A673 (cell line): Measurements from ENCODE around the gene EEF2K. TPM values are rescaled to one million over a fixed set of nuclear protein-coding genes. Genes with fewer than 3 reads are reported as not detected.

Experiments used
- BruUV-seq: library from RNA; stranded (reverse); fragments of 400-500 nt; replicated peaks from 2 replicates; lab custom pipeline; 2021; lab: Mats Ljungman, UMichigan
- CTCF ChIA-PET: fragments of 300-600 bp; sonication (Branson Sonifier 250); formaldehyde crosslinking; loops from one replicate; lab custom pipeline; 2022; ENCODE audit warnings: antibody characterized with exemption; lab: Charles Lee
- POLR2A ChIA-PET: fragments of 300-600 bp; sonication (Branson Sonifier 250); formaldehyde crosslinking; loops from one replicate; lab custom pipeline; 2022; ENCODE audit warnings: antibody characterized with exemption; ENCODE audit not compliant: low non-redundant PET; lab: Charles Lee
- DNase-seq: peaks from one replicate; pipeline ENCODE4 v3.0.0-alpha.2; 2015; ENCODE audit warnings: low spot score
- H3K27ac ChIP-seq: fragments of 200-600 bp; sonication (generic); 2 replicates; pipeline ENCODE4 v1.5.1; 2016; ENCODE audit warnings: mixed run types, low read depth, mild to moderate bottlenecking, mixed read lengths, antibody characterized with exemption, low read length; ENCODE audit not compliant: poor library complexity, severe bottlenecking
- H3K27me3 ChIP-seq: fragments of 200-600 bp; sonication (generic); replicated peaks from 2 replicates; pipeline ENCODE4 v1.6.1; 2017; ENCODE audit warnings: mixed run types, low read depth, mild to moderate bottlenecking, mixed read lengths, antibody characterized with exemption, low read length; ENCODE audit not compliant: insufficient read depth, poor library complexity
- H3K36me3 ChIP-seq: fragments of 200-600 bp; sonication (generic); 2 replicates; pipeline ENCODE4 v1.6.1; 2016; ENCODE audit warnings: mixed run types, mild to moderate bottlenecking, mixed read lengths, antibody characterized with exemption, low read length; ENCODE audit not compliant: insufficient read depth, poor library complexity, severe bottlenecking
- H3K4me1 ChIP-seq: fragments of 200-600 bp; sonication (generic); 2 replicates; pipeline ENCODE4 v1.6.1; 2017; ENCODE audit warnings: mixed run types, mild to moderate bottlenecking, mixed read lengths, antibody characterized with exemption, low read length; ENCODE audit not compliant: insufficient read depth, poor library complexity, severe bottlenecking
- H3K4me3 ChIP-seq: fragments of 200-600 bp; sonication (generic); 2 replicates; pipeline ENCODE4 v1.5.1; 2016; ENCODE audit warnings: low read depth, mixed run types, mild to moderate bottlenecking, mixed read lengths, low read length; ENCODE audit not compliant: poor library complexity, severe bottlenecking
- H3K9me3 ChIP-seq: fragments of 200-600 bp; sonication (generic); 2 replicates; pipeline ENCODE4 v1.6.1; 2016; ENCODE audit warnings: mixed run types, low read depth, mild to moderate bottlenecking, mixed read lengths, antibody characterized with exemption, low read length; ENCODE audit not compliant: poor library complexity, severe bottlenecking
- EZH2 ChIP-seq: fragments of 200-600 bp; sonication (generic); IDR thresholded peaks from 2 replicates; pipeline ENCODE4 v1.6.1; 2017; ENCODE audit warnings: borderline replicate concordance, low read depth, mild to moderate bottlenecking, mixed read lengths, antibody characterized with exemption, low read length; ENCODE audit not compliant: poor library complexity, severe bottlenecking
- intact Hi-C: fragments of 100-400 bp; cut with micrococcal nuclease; formaldehyde crosslinking; loops from one replicate; pipeline ENCODE4 v1.10.0; 2022; ENCODE audit not compliant: unreplicated experiment
- total RNA-seq: library from RNA; stranded (reverse); gene quantifications from 2 replicates; pipeline ENCODE4 v1.2.3, GENCODE V29; 2021
- TF ChIP-seq, protein P1 (sequence below): fragments of 300-800, 200-600 bp; sonication (generic); conservative IDR thresholded peaks from 2 replicates; pipeline ENCODE4 v1.5.1; 2017; ENCODE audit warnings: low read depth, mild to moderate bottlenecking, antibody characterized with exemption, low read length, moderate library complexity, mixed read lengths

Gene EEF2K
- total RNA-seq, 1 experiment from 2014 or later = 14.3 TPM

DNA sequence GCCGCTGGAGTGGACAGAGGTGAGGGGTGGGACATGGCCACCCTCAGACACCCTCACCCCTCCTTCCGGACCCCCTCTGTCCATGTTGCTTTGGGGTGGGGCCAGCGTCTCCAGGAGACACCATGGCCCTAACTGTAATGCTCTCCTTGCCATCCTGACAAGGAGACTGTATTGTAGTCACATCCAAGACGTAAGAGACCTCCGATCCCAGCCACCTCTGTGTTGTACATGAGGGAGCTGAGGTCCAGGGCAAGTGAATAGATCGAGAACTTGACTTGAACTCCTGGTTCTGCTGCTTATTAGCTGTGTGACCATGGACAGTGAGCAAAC is 121.3 kb downstream of the EEF2K start:
- DNase-seq = no peak
- H3K9me3 ChIP-seq = no peaks in the 10 kb centered on the region
- H3K4me1 ChIP-seq = no peaks in the 10 kb centered on the region
- no peak overlapping the region for H3K27ac ChIP-seq
- H3K27me3 ChIP-seq = no peaks in the 10 kb centered on the region
- BruUV-seq = no TSS peak
- ChIA-PET POLR2A (no interaction called here), CTCF (no interaction called here)
- H3K4me3 ChIP-seq = no peak overlapping the region
- intact Hi-C loops = no loop called here
- TF ChIP-seq EZH2 = no peak
- TF ChIP-seq, protein P1, sequence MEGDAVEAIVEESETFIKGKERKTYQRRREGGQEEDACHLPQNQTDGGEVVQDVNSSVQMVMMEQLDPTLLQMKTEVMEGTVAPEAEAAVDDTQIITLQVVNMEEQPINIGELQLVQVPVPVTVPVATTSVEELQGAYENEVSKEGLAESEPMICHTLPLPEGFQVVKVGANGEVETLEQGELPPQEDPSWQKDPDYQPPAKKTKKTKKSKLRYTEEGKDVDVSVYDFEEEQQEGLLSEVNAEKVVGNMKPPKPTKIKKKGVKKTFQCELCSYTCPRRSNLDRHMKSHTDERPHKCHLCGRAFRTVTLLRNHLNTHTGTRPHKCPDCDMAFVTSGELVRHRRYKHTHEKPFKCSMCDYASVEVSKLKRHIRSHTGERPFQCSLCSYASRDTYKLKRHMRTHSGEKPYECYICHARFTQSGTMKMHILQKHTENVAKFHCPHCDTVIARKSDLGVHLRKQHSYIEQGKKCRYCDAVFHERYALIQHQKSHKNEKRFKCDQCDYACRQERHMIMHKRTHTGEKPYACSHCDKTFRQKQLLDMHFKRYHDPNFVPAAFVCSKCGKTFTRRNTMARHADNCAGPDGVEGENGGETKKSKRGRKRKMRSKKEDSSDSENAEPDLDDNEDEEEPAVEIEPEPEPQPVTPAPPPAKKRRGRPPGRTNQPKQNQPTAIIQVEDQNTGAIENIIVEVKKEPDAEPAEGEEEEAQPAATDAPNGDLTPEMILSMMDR = no peak
- peaks cover 38% of the 10 kb centered on the region for H3K36me3 ChIP-seq

- H3K27me3 ChIP-seq = no peaks in the 10 kb centered on the region
- H3K27ac ChIP-seq = no peak overlapping the region
- H3K4me3 ChIP-seq = no peak overlapping the region
- ChIA-PET POLR2A (no interaction called here), CTCF (no interaction called here)
- H3K9me3 ChIP-seq = no peaks in the 10 kb centered on the region
- H3K36me3 ChIP-seq = peaks cover 41% of the 10 kb centered on the region
- intact Hi-C loops = no loop called here
- H3K4me1 ChIP-seq = no peaks in the 10 kb centered on the region
- BruUV-seq = no TSS peak
- no peak for TF ChIP-seq EZH2
- TF ChIP-seq, protein P1 = no peak
- no peak for DNase-seq
Observed at GRCh38 chr16:22328081-22328725, 122.1 kb downstream of the EEF2K start.

DNA sequence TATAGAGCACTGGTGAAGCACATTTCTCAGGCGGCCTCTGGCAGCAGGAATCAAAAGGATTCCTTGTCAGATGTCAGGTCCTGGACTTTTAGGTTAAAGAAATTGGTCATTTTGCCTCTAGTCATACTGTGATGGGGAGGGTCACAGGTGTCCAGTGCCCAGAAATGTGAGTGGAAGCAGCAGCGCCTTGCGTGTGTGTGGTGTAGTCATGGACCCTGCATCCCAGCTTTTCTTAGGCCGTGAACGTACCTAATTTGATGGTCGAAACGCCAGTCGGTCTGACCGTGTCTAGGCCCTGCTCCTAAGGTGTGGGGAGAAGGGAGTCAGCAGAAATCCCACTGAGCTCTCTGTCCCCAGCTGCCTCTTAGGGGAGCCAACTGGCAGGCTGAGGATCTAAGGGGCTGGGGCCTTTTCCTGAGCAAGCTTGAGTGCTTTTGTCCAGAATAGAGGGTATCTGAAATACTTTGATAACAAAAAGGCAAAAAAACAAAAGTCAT is 123.2 kb downstream of the EEF2K start:
- POLR2A ChIA-PET = no interaction called here
- Histone ChIP-seq H3K4me3 (no peak overlapping the region), H3K9me3 (no peaks in the 10 kb centered on the region), H3K4me1 (no peaks in the 10 kb centered on the region), H3K36me3 (peaks cover 51% of the 10 kb centered on the region), H3K27ac (no peak overlapping the region), H3K27me3 (no peaks in the 10 kb centered on the region)
- TF ChIP-seq, protein P1 = no peak
- no peak for TF ChIP-seq EZH2
- CTCF ChIA-PET = no interaction called here
- DNase-seq = no peak
- intact Hi-C loops = no loop called here
- no TSS peak for BruUV-seq
